Stimulated activated CD8-positive, alpha-beta memory T cell treated with anti-CD3 and anti-CD28 coated beads, Interleukin-4, amount 100 ng/mL, for 24 hours (primary cell): ENCODE measurements around the gene DDB1.
"Not testable (repeated sequence)": the region's sequence is repeated elsewhere in the genome, so short reads cannot be mapped to it uniquely, and the experiment has no call there.

Source experiments
- DNase-seq: peaks from one replicate; pipeline ENCODE4 v3.0.0-alpha.2; 2020; ENCODE audit warnings: low read depth

Gene DDB1

DNA sequence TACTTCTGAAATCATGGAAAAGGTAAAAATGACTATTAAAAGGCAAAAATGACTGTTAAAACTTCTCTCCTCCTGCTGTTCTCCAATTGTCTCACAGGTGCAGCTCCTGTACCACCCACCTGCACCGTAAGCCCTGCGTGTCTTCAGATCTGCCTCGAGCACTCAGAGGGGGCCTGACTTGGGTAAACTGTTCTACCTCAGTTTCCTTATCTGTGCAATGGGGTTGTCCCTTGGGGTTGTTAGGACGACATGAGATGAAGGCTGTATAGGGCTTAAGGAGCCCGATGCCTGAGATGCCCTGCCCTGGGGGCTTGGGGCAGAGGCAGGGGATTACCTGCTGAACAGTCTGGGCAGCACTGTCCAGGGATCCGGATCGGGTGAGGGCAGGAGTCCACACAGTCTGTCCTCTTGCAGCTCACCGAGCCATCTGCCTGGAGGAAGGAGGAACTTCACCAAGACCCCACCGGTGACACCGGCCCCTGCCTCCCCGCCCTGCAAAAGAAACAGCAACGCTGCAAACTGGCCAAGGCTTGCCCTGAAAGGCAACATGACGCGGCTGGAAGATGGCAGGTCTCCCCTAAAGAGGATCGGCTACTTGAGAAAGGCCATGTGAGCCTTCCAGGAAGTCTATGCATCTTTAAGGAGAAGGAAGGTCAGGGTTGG is 64.2 kb downstream of the DDB1 start:
- DNase-seq: no peak

- no peak for DNase-seq
Observed at GRCh38 chr11:61267437-61267841, 65.5 kb downstream of the DDB1 start.

- DNase-seq: no peak
Observed at GRCh38 chr11:61266602-61267001, 66.3 kb downstream of the DDB1 start.

- no peak for DNase-seq
Observed at GRCh38 chr11:61265357-61265756, 67.5 kb downstream of the DDB1 start.

DNA sequence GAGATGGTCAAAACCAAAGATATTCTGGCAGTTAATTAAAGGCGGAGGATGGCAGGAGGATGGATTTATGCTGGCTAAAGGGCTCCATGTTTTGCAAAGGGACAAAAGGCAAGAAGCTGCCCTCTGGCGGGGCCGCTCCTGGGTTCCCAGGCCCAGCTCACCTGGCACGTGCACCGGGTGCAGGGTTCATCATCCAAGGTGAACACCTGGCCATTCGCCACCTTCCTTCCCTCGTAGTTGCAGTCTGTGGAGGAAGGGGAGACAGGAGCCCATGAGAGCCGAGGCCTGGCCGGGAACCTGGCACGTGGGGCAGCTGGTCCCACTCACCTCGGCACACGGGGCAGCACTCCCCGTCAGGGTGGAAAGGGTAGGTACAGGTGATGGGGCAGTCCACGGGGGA is 68.1 kb downstream of the DDB1 start:
- DNase-seq: no peak

GRCh38 chr11:61264371-61264770 is 68.5 kb downstream of the DDB1 start:
- no peak for DNase-seq

DNA sequence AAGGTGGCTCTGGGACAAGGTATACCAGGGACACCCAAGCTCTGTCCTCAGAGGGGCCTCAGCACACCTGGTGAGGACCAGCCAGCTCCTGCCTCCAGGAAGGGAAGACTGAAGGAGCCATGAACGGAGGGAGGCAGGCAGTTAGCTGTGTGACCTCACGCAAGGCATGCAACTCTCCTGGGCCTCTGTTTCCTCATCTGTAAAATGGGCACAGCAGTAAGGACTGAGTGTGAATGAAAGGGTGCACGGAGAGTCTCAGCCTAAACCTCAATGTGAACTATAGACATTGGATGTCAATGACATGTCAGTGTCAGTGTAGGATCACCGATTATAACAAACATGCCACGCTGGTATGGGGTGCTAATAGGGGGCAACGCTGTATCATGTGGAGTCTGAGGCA is 73.5 kb downstream of the DDB1 start:
- DNase-seq: no peak

- DNase-seq: no peak
Observed at GRCh38 chr11:61258546-61258945, 74.4 kb downstream of the DDB1 start.

- no peak for DNase-seq
Observed at GRCh38 chr11:61256710-61257482, 76.0 kb downstream of the DDB1 start.

DNA sequence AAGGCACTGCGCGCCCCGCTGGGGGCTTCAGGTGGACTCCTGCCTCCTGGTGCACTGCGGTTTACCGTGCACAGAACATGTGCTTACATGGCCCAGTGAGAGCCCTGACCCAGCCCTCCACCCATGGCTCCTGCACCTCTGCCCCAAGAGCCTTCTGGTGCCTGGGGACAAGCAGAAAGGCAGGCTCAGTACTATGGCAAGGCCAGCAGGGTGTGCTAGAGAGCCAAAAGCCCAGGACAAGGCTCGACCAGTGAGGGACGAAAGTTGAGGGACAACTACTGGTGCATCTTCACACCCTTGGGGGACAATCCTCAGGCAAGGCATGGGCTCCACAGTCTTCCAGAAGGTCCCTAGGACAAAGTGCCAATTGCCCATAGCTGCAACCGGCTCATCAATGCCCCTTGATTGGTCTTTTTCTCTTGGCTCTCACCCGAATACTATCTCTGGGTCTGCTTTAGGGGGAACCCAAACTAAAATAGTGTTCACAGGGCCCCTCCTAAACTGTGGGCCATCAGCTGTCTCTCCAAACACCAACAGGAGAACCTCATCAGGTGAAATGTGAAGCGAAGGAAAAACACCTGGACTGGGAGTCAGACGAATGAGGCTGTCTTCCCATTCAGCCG is 78.4 kb downstream of the DDB1 start:
- DNase-seq: peak; percentile 44

DNA sequence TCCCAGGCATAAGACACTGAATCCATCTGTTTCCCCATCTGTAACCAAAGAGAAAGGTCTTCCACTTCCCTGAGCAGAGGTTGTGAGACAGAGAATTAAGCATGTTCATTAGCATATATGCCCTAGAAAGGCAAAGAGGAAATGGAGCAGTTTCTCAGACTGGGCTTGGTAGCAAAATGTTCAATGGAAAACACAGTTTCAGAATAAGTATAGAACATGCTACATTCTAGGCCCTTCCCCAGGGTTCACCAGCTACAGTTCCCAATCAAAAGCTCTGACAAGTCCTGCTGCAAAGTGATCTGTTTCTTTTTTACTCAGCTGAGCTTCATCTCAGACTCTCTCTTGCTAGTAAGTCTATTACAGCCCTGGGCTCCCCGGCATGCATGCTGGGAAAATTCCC is 80.6 kb downstream of the DDB1 start:
- not testable (repeated sequence) for DNase-seq

DNA sequence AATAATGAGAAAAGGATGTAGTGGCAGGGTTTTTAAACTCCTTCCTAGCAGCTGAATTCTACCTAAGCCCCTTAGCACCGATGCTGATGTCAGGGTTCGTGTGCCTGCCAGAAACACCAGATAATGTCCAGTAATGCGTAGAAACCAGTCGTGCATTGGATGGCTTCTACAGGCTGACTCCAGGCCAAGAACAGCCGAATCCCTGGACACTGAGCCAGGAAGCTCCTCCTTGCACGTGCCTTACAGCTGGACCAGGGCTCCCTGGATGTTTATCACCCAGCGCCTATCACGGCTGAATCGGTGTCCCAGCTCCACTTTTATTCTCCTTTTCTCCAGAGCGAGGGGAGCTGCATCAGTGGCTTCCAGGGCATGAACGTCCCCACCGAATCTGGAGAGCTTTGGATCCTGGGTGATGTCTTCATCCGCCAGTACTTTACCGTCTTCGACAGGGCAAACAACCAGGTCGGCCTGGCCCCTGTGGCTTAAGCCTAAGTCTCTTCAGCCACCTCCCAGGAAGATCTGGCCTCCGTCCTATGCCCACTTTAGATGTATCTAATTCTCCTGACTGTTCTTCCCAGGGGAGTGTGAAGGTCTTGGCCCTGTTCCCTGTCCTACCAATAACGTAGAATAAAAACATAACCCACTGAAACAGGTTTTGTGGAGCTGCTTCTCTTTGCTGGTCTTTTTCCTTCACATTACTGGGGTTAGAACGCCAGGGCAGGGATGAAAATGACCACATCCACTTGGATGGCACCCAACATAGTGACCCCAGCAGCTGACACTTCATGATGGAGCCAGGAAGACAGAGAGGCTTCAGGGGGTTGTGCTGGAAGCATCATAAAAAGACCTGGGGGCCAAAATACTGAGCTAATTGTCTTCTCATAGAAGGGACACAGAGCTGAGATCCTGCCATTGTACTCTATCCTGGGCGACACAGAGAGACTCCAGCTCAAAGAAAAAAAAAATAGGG is 81.8 kb downstream of the DDB1 start:
- DNase-seq: not testable (repeated sequence)
